Measurements from ENCODE around the gene CYP2E1.

Gene CYP2E1

DNA sequence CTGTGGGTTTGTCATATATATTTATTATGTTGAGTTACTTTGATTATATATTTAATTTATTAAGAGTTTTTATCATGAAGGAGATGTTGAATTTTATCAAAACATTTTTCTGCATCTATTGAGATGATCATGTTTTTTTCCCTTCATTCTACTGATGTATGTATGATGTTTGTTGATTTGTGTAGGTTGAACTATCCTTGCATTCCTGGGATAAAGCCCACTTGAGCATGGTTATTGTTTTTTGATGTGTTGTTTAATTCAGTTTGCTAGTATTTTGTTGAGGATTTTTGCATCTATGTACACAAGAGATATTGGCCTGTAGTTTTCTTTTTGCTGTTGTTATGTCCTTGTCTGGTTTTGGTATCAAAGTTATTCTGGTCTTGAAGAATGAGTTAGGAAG lies 42.3 kb upstream of the CYP2E1 start:
- peaks cover 26% of the 10 kb centered on the region for H3K9me3 ChIP-seq (ENCODE audit: insufficient read depth, low read length, severe bottlenecking)
- H3K4me2 ChIP-seq (ENCODE audit: insufficient read depth, low read length) = no peak overlapping the region
- no peak for ATAC-seq (ENCODE audit: insufficient read depth, low read depth)
- TF ChIP-seq EZH2 (IDR thresholded peaks at IDR 0.05; ENCODE audit: borderline replicate concordance, low read depth, low read length, severe bottlenecking) = no peak
- TF ChIP-seq, protein P1, sequence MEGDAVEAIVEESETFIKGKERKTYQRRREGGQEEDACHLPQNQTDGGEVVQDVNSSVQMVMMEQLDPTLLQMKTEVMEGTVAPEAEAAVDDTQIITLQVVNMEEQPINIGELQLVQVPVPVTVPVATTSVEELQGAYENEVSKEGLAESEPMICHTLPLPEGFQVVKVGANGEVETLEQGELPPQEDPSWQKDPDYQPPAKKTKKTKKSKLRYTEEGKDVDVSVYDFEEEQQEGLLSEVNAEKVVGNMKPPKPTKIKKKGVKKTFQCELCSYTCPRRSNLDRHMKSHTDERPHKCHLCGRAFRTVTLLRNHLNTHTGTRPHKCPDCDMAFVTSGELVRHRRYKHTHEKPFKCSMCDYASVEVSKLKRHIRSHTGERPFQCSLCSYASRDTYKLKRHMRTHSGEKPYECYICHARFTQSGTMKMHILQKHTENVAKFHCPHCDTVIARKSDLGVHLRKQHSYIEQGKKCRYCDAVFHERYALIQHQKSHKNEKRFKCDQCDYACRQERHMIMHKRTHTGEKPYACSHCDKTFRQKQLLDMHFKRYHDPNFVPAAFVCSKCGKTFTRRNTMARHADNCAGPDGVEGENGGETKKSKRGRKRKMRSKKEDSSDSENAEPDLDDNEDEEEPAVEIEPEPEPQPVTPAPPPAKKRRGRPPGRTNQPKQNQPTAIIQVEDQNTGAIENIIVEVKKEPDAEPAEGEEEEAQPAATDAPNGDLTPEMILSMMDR (IDR thresholded peaks at IDR 0.05; ENCODE audit: borderline replicate concordance, extremely low read depth, low read length, poor library complexity, severe bottlenecking) = no peak
- DNase-seq = no peak
- H3K79me2 ChIP-seq (ENCODE audit: insufficient read depth, low read length) = no peaks in the 10 kb centered on the region
- H3K4me3 ChIP-seq (ENCODE audit: low read depth in 1 of 2, low read length in 2 of 2) = no peak overlapping the region
- no peaks in the 10 kb centered on the region for H3K36me3 ChIP-seq (ENCODE audit: insufficient read depth, low read length)
- no peak overlapping the region for H2AFZ ChIP-seq (ENCODE audit: low read depth, low read length)
- H3K27me3 ChIP-seq (ENCODE audit: insufficient read depth, low read length, poor library complexity) = no peaks in the 10 kb centered on the region
- no peaks in the 10 kb centered on the region for H3K4me1 ChIP-seq (ENCODE audit: insufficient read depth, low read length)
- H4K20me1 ChIP-seq (ENCODE audit: insufficient read depth, low read length) = no peaks in the 10 kb centered on the region
- no peak overlapping the region for H3K27ac ChIP-seq (ENCODE audit: low read length)
- H3K9ac ChIP-seq (ENCODE audit: low read depth, low read length) = no peak overlapping the region

DNA sequence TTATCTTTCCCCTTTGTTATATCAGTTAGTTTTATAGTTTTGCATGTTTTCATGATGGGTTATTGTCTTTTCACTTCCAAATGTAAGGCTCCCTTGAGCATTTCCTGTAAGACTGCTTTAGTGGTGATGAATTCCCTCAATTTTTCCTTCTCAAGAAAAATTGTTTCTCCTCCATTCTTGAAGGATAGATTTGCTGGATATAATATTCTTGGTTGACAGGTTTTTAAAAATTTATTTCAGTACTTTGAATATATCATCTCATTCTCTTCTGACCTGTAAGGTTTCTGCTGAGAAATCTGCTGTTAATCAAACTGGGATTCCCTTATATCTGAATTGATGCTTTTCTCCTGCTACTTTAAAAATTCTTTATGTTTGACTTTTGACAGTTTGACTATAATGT lies 40.1 kb upstream of the CYP2E1 start:
- Histone ChIP-seq H2AFZ (ENCODE audit: low read depth, low read length) (no peak overlapping the region), H3K27ac (ENCODE audit: low read length) (no peak overlapping the region), H3K9me3 (ENCODE audit: insufficient read depth, low read length, severe bottlenecking) (peaks cover 26% of the 10 kb centered on the region), H3K9ac (ENCODE audit: low read depth, low read length) (no peak overlapping the region), H4K20me1 (ENCODE audit: insufficient read depth, low read length) (no peaks in the 10 kb centered on the region), H3K4me2 (ENCODE audit: insufficient read depth, low read length) (no peak overlapping the region), H3K79me2 (ENCODE audit: insufficient read depth, low read length) (no peaks in the 10 kb centered on the region), H3K4me3 (ENCODE audit: low read depth in 1 of 2, low read length in 2 of 2) (no peak overlapping the region), H3K27me3 (ENCODE audit: insufficient read depth, low read length, poor library complexity) (no peaks in the 10 kb centered on the region), H3K4me1 (ENCODE audit: insufficient read depth, low read length) (no peaks in the 10 kb centered on the region), H3K36me3 (ENCODE audit: insufficient read depth, low read length) (no peaks in the 10 kb centered on the region)
- no peak for DNase-seq
- TF ChIP-seq, protein P1 (IDR thresholded peaks at IDR 0.05; ENCODE audit: borderline replicate concordance, extremely low read depth, low read length, poor library complexity, severe bottlenecking) = no peak
- TF ChIP-seq EZH2 (IDR thresholded peaks at IDR 0.05; ENCODE audit: borderline replicate concordance, low read depth, low read length, severe bottlenecking) = no peak
- ATAC-seq (ENCODE audit: insufficient read depth, low read depth) = no peak

DNA sequence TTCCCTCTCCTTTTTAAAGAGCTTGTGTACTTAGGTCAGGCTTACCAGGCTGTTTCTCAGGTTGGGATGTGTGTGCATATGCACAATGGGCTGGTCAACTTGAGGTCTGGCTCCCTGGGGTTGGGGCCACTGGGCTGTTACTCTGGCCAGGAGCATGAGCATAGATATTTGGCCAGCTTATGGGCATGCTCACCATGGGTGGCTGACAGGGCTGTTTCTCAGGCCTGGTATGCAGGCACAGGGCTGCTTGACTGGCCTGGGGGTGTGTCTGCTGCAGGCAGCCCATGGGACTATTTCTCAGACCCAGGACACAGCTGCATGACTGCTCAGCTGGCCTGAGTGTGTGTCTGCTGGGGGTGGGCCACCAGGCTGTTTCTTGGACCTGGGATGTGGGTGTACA lies 38.8 kb upstream of the CYP2E1 start:
- peaks cover 26% of the 10 kb centered on the region for H3K9me3 ChIP-seq (ENCODE audit: insufficient read depth, low read length, severe bottlenecking)
- H2AFZ ChIP-seq (ENCODE audit: low read depth, low read length) = no peak overlapping the region
- TF ChIP-seq, protein P1 (IDR thresholded peaks at IDR 0.05; ENCODE audit: borderline replicate concordance, extremely low read depth, low read length, poor library complexity, severe bottlenecking) = no peak
- no peak for TF ChIP-seq EZH2 (IDR thresholded peaks at IDR 0.05; ENCODE audit: borderline replicate concordance, low read depth, low read length, severe bottlenecking)
- no peak overlapping the region for H3K27ac ChIP-seq (ENCODE audit: low read length)
- no peaks in the 10 kb centered on the region for H3K4me1 ChIP-seq (ENCODE audit: insufficient read depth, low read length)
- ATAC-seq (ENCODE audit: insufficient read depth, low read depth) (no peak), DNase-seq (no peak)
- H3K79me2 ChIP-seq (ENCODE audit: insufficient read depth, low read length) = no peaks in the 10 kb centered on the region
- no peaks in the 10 kb centered on the region for H3K27me3 ChIP-seq (ENCODE audit: insufficient read depth, low read length, poor library complexity)
- H3K4me3 ChIP-seq (ENCODE audit: low read depth in 1 of 2, low read length in 2 of 2) = no peak overlapping the region
- no peaks in the 10 kb centered on the region for H3K36me3 ChIP-seq (ENCODE audit: insufficient read depth, low read length)
- H3K9ac ChIP-seq (ENCODE audit: low read depth, low read length) = no peak overlapping the region
- H3K4me2 ChIP-seq (ENCODE audit: insufficient read depth, low read length) = no peak overlapping the region
- no peaks in the 10 kb centered on the region for H4K20me1 ChIP-seq (ENCODE audit: insufficient read depth, low read length)
